NCI-H345 (cell line): Measurements from ENCODE around the gene AK1.

ENCODE experiments used
- DNase-seq: peaks from one replicate; lab custom pipeline; 2025; lab: John Stamatoyannopoulos, UW

AK1 gene

GRCh38 chr9:127877566-127877998 is at the start of gene AK1:
AK1 (minus strand) TSS chr9:127877675; CDS start chr9:127874617, 3,058 bp downstream.
- peak; percentile 76 for DNase-seq

GRCh38 chr9:127926906-127927200 is 49.4 kb upstream of the AK1 start:
- DNase-seq = no peak

- no peak for DNase-seq
Observed at GRCh38 chr9:127925959-127926905, 48.8 kb upstream of the AK1 start.

GRCh38 chr9:127924736-127925444 is 47.4 kb upstream of the AK1 start:
- no peak for DNase-seq

GRCh38 chr9:127923771-127924170 is 46.3 kb upstream of the AK1 start:
- no peak for DNase-seq

GRCh38 chr9:127923046-127923445 is 45.6 kb upstream of the AK1 start:
- no peak for DNase-seq

GRCh38 chr9:127921557-127922120 is 44.2 kb upstream of the AK1 start:
- peak; percentile 34 for DNase-seq

- DNase-seq = no peak
Observed at GRCh38 chr9:127920794-127921193, 43.3 kb upstream of the AK1 start.

- DNase-seq = no peak
Observed at GRCh38 chr9:127919253-127919815, 41.9 kb upstream of the AK1 start.

- no peak for DNase-seq
Observed at GRCh38 chr9:127918183-127919107, 41.0 kb upstream of the AK1 start.

GRCh38 chr9:127917603-127918002 is 40.1 kb upstream of the AK1 start:
- no peak for DNase-seq

- DNase-seq = peak; percentile 92
Observed at GRCh38 chr9:127916720-127917581, 39.5 kb upstream of the AK1 start, which contains the start of gene ST6GALNAC4. ST6GALNAC4 (minus strand) TSS chr9:127917041; CDS start chr9:127916419, 622 bp downstream.

- no peak for DNase-seq
Observed at GRCh38 chr9:127915801-127916719, 38.6 kb upstream of the AK1 start.

- DNase-seq = no peak
Observed at GRCh38 chr9:127915325-127915752, 37.9 kb upstream of the AK1 start.

- no peak for DNase-seq
Observed at GRCh38 chr9:127913682-127914081, 36.2 kb upstream of the AK1 start.

GRCh38 chr9:127912882-127913281 is 35.4 kb upstream of the AK1 start:
- no peak for DNase-seq

GRCh38 chr9:127912296-127912695 is 34.8 kb upstream of the AK1 start:
- no peak for DNase-seq

GRCh38 chr9:127910613-127911205 is 33.2 kb upstream of the AK1 start:
- DNase-seq = no peak

- DNase-seq = no peak
Observed at GRCh38 chr9:127909839-127910273, 32.4 kb upstream of the AK1 start.
